ENCODE results near the gene KLF14.
"Not testable (repeated sequence)": the region's sequence is repeated elsewhere in the genome, so short reads cannot be mapped to it uniquely, and the experiment has no call there.

KLF14 gene

DNA sequence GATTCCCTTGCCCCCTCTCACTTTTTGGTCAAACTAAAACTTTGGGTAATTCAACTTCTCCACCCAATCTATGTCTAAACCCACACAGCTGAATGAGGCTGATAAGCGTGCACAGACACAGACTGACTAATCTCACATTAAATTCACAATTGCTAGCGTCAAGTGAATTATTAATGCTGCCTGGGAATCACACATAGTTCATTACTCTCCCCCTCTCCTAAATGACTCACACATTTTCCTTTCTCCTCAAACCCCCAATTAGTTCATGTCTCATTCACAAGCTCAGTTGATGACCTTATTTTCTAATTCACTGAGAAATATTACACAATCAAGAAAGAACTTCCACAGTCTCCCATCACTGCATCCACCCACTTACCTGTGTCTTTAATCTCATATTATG, 14.5 kb downstream of the KLF14 start:
- DNase-seq (ENCODE audit: low read depth in 2 of 2), result no peak

GRCh38 chr7:130712416-130712815, 21.6 kb downstream of the KLF14 start:
- no peak for DNase-seq (ENCODE audit: low read depth in 2 of 2)

GRCh38 chr7:130708766-130709165, 25.2 kb downstream of the KLF14 start:
- no peak for DNase-seq (ENCODE audit: low read depth in 2 of 2)

DNA sequence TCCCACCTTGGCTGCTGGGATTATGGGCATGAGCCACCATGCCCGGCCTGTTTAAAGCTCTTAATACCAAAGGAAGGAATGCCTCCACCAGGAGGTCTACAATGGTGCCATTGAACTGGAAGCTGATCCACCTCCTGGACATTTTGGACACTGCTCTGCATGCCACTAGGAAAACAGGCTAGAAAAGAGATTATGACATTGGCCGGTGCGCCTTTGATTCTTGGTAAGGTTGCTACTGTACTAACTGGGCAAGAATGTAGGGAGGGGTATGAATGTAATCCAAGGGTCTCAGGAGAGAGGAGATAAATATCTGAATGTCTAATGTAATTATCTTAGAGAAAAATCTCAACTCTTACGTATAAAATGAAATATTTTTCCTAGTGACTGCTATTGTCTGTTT, 26.0 kb downstream of the KLF14 start:
- no peak for DNase-seq (ENCODE audit: low read depth in 2 of 2)

DNA sequence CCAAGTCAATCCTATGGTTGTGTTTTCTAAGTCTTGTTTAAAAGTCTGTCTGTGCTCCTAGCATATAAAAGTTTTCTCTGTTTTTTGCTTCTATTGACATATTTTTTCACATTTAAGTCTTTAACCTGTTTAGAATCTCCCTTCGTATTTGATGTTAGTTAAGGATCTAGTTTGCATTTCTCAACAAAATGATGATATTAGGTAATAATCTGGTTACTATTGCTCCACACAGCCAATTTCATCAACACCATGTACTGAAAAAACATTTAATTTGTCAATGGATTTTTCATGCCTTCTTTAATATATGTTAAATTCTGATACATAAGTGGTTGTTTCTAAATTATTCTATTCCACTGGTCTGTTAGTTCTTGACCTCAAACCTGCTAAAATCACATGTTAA, 30.2 kb downstream of the KLF14 start:
- no peak for DNase-seq (ENCODE audit: low read depth in 2 of 2)

DNA sequence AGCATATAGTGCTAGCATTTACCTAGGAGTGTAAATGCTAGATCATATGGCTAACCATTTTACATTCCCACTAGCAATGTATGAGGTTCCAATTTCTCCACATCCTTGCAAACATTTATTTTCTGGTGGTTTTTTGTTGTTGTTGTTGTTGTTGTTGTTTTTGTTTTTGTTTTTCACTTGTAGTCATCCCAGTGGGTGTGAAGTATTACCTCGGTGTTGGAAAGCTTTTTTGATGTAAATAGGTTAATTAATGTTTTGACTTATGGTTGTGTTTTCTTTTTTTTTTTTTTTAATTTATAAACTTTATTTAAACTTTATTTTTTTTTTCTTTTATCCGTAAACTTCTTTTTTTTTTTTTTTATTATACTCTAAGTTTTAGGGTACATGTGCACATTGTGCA, 32.4 kb downstream of the KLF14 start:
- DNase-seq (ENCODE audit: low read depth in 2 of 2), result no peak

- no peak for DNase-seq (ENCODE audit: low read depth in 2 of 2)
These were observed 33.2 kb downstream of the KLF14 start for GRCh38 chr7:130700760-130701159.

GRCh38 chr7:130699686-130700085, 34.3 kb downstream of the KLF14 start:
- DNase-seq (ENCODE audit: low read depth in 2 of 2), result no peak

- DNase-seq (ENCODE audit: low read depth in 2 of 2), result no peak
These were observed 36.2 kb downstream of the KLF14 start for GRCh38 chr7:130697820-130698219.

GRCh38 chr7:130695840-130696239, 38.2 kb downstream of the KLF14 start:
- DNase-seq (ENCODE audit: low read depth in 2 of 2), result no peak

DNA sequence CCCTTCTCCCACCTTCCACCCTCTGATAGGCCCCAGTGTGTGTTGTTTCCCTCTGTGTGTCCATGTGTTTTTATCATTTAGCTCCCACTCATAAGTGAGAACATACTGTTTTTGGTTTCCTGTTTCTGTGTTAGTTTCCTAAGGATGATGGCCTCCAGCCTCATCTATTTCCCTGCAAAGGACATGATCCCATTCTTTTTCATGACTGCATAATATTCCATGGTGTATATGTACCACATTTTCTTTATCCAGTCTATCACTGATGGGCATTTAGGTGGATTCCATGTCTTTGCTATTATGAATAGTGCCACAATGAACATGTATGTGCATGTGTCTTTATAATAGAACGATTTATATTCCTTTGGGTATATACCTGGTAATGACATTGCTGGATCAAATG, 41.6 kb downstream of the KLF14 start:
- DNase-seq (ENCODE audit: low read depth in 2 of 2), result not testable (repeated sequence)

DNA sequence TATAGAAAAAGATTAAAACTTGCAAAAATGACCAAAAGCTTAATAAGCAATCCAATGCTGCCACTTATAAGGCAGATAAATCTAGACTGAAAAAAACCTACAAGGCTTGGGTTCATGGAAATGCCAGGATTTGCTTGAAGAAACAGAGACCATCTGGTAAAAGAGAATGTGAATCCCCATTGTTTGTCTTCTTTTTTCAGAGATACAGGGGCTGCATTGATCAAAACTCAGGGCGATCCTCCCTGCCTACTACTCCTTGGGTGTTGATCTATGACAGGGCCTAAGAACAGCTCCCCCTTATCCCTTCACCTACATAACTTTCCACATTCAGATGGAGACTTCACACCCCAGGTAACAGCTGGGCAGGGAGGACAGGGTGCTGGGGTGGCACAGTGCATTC, 44.3 kb downstream of the KLF14 start:
- no peak for DNase-seq (ENCODE audit: low read depth in 2 of 2)

DNA sequence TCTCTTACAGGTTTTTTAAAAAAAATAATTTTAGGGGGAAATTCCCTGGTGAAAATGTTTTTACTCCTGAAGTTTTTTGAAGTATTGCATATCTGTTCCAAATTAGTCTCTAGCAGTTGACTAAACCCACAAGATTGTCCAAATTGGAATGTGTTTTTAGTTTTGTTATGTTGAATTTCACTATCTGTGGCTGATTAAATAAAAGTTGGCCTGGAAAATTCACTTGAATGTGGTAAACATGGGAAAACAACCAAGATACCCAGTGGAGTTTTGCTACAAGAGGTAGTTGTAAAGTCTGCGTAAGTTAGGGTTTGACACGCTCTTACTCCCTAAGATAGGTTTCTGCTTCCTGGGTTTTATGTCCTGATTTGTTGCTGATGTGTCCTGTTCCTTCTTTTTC, 51.0 kb downstream of the KLF14 start:
- no peak for DNase-seq (ENCODE audit: low read depth in 2 of 2)
